Chondrocyte (in vitro differentiated cells): ENCODE data around the gene WFDC1. TPM values are rescaled to one million over a fixed set of nuclear protein-coding genes. Genes with fewer than 3 reads are reported as not detected.

Source experiments
- DNase-seq: peaks from one replicate; pipeline ENCODE4 v3.0.0; 2021; ENCODE audit warnings: mixed read lengths, low spot score
- H3K27ac Mint-ChIP-seq: one replicate; pipeline ENCODE4 v1.8.0; 2021; ENCODE audit warnings: mild to moderate bottlenecking, moderate library complexity, mixed read lengths; ENCODE audit not compliant: unreplicated experiment
- H3K27me3 Mint-ChIP-seq: 2 replicates; pipeline ENCODE4 v1.8.0; 2021; ENCODE audit warnings: low read depth, mixed read lengths
- H3K36me3 Mint-ChIP-seq: 2 replicates; pipeline ENCODE4 v1.8.0; 2021; ENCODE audit warnings: low read depth, mixed read lengths
- H3K4me1 Mint-ChIP-seq: 2 replicates; pipeline ENCODE4 v1.8.0; 2021; ENCODE audit warnings: low read depth, mild to moderate bottlenecking, mixed read lengths
- H3K4me3 Mint-ChIP-seq: one replicate; pipeline ENCODE4 v1.8.0; 2021; ENCODE audit warnings: mild to moderate bottlenecking, moderate library complexity, mixed read lengths; ENCODE audit not compliant: unreplicated experiment
- H3K9me3 Mint-ChIP-seq: 2 replicates; pipeline ENCODE4 v1.8.0; 2021; ENCODE audit warnings: low read depth, mixed read lengths
- total RNA-seq: library from RNA; stranded (reverse); gene quantifications from 3 replicates; pipeline ENCODE4 v1.2.1, GENCODE V29; 2021
- TF ChIP-seq, protein P1 (sequence below): fragments of 200-600 bp; sonication (generic); IDR thresholded peaks from 2 replicates; pipeline ENCODE4 v1.5.0; 2021; ENCODE audit warnings: antibody characterized with exemption, mild to moderate bottlenecking, moderate library complexity

Gene WFDC1
- total RNA-seq, 1 donor from 2014 or later: 5.6 TPM

DNA sequence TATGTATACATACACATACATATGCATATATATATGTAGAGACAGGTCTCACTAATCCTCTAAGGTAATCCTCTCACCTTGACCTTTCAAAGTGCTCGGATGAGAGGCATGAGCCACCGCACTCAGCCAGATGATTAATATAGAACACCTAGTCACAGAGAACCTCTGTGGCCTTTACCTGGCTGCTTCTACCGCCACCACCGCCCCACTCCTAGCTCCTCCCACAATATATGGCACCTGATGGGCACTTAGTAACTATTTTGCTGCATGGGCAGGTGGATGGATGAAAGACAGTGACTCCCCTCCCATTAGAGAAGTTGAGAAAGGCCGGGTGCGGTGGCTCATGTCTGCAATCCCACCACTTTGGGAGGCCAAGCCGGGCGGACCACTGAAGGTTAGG, 57.0 kb downstream of the WFDC1 start:
- no peaks in the 10 kb centered on the region for H3K9me3 Mint-ChIP-seq
- H3K4me1 Mint-ChIP-seq: peaks cover 5% of the 10 kb centered on the region
- no peak overlapping the region for H3K4me3 Mint-ChIP-seq
- peaks cover 28% of the 10 kb centered on the region for H3K27me3 Mint-ChIP-seq
- no peak for DNase-seq
- TF ChIP-seq, protein P1, sequence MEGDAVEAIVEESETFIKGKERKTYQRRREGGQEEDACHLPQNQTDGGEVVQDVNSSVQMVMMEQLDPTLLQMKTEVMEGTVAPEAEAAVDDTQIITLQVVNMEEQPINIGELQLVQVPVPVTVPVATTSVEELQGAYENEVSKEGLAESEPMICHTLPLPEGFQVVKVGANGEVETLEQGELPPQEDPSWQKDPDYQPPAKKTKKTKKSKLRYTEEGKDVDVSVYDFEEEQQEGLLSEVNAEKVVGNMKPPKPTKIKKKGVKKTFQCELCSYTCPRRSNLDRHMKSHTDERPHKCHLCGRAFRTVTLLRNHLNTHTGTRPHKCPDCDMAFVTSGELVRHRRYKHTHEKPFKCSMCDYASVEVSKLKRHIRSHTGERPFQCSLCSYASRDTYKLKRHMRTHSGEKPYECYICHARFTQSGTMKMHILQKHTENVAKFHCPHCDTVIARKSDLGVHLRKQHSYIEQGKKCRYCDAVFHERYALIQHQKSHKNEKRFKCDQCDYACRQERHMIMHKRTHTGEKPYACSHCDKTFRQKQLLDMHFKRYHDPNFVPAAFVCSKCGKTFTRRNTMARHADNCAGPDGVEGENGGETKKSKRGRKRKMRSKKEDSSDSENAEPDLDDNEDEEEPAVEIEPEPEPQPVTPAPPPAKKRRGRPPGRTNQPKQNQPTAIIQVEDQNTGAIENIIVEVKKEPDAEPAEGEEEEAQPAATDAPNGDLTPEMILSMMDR: no peak
- H3K27ac Mint-ChIP-seq: no peak overlapping the region
- H3K36me3 Mint-ChIP-seq: no peaks in the 10 kb centered on the region

GRCh38 chr16:84354306-84354705, 59.6 kb downstream of the WFDC1 start:
- TF ChIP-seq, protein P1: no peak
- H3K4me3 Mint-ChIP-seq: no peak overlapping the region

DNA sequence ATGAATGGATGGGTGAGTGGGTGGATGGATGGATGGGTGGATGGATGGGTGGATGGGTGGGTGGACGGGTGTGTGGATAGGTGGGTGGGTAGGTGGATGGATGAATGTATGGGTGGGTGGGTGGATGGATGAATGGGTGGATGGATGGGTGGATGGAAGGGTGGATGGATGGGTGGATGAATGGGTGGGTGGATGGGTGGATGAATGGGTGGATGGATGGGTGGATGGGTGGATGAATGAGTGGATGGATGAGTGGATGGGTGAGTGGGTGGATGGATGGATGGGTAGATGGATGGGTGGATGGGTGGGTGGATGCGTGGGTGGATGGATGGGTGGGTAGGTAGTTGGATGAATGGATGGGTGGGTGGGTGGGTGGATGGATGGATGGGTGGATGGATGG, 60.5 kb downstream of the WFDC1 start:
- no peak overlapping the region for H3K4me3 Mint-ChIP-seq
- TF ChIP-seq, protein P1: no peak

More at GRCh38 chr16:84354306-84354705, 59.6 kb downstream of the WFDC1 start:
- H3K27ac Mint-ChIP-seq: no peak overlapping the region
- no peaks in the 10 kb centered on the region for H3K36me3 Mint-ChIP-seq
- no peak for DNase-seq
- H3K9me3 Mint-ChIP-seq: no peaks in the 10 kb centered on the region
- peaks cover 8% of the 10 kb centered on the region for H3K4me1 Mint-ChIP-seq
- peaks cover 41% of the 10 kb centered on the region for H3K27me3 Mint-ChIP-seq

GRCh38 chr16:84356176-84356575, 61.5 kb downstream of the WFDC1 start:
- H3K4me1 Mint-ChIP-seq: peaks cover 8% of the 10 kb centered on the region
- no peak overlapping the region for H3K4me3 Mint-ChIP-seq
- TF ChIP-seq, protein P1: no peak
- H3K27ac Mint-ChIP-seq: no peak overlapping the region
- DNase-seq: no peak
- H3K27me3 Mint-ChIP-seq: peaks cover 50% of the 10 kb centered on the region
- no peaks in the 10 kb centered on the region for H3K36me3 Mint-ChIP-seq
- no peaks in the 10 kb centered on the region for H3K9me3 Mint-ChIP-seq

More for the DNA sequence above, 60.5 kb downstream of the WFDC1 start:
- Mint-ChIP-seq H3K27ac (no peak overlapping the region), H3K27me3 (peaks cover 45% of the 10 kb centered on the region), H3K36me3 (no peaks in the 10 kb centered on the region), H3K4me1 (peaks cover 8% of the 10 kb centered on the region), H3K9me3 (no peaks in the 10 kb centered on the region)
- DNase-seq: no peak

- Mint-ChIP-seq H3K36me3 (no peaks in the 10 kb centered on the region), H3K9me3 (no peaks in the 10 kb centered on the region), H3K4me1 (peaks cover 8% of the 10 kb centered on the region), H3K27me3 (peaks cover 50% of the 10 kb centered on the region), H3K4me3 (no peak overlapping the region), H3K27ac (no peak overlapping the region)
- no peak for DNase-seq
- TF ChIP-seq, protein P1: no peak
These were observed 62.0 kb downstream of the WFDC1 start for GRCh38 chr16:84356591-84357116.
